Sigmoid colon (tissue), 4 donors: ENCODE data around the gene PHC3.

Experiments used
- EP300 ChIP-seq, 4 donors: sonication (generic); formaldehyde crosslinking; IDR thresholded peaks; one replicate each; pipeline ENCODE4 v1.6.1; 2017; ENCODE audit warnings: antibody characterized with exemption in 4 of 4
- POLR2A ChIP-seq, 2 donors: fragments of 450-650 bp; IDR thresholded peaks; one replicate each; pipeline ENCODE4 v1.6.1; 2016; ENCODE audit warnings: antibody characterized with exemption in 2 of 2, mild to moderate bottlenecking in 2 of 2, moderate library complexity in 2 of 2
- POLR2AphosphoS5 ChIP-seq, 4 donors: sonication (generic); formaldehyde crosslinking; IDR thresholded peaks; one replicate each; pipeline ENCODE4 v1.6.1; 2017; ENCODE audit warnings: antibody characterized with exemption in 4 of 4
- TF ChIP-seq, protein P1 (sequence below), 4 experiments: fragments of 450-650 bp in 3 of 4; fragments of 200-600 bp in 1 of 4; IDR thresholded peaks; one replicate each; pipeline ENCODE4 v1.5.1; 2016 to 2019; ENCODE audit warnings: antibody characterized with exemption in 4 of 4, mild to moderate bottlenecking in 3 of 4, moderate library complexity in 2 of 4

DNA sequence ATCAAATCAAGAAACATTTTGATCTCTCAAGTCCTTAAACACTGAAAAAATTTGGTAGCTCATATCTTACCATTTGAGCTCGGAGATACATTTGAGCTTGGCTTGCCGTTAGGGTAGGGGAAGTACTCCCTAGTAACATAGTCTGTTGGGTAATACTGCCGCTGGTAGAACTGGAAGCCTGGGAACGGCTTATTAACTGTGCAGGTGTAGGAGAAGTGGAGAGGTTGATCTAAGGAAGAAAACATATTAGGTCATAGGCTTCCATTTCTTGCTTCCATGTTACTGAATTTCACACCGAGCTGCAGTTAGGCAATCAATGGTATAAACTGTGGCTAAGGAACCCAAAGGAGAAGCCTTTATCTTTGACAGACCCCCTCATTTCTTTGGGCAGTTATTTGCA is 32.5 kb downstream of the PHC3 start:
- TF ChIP-seq POLR2A (IDR thresholded peaks at IDR 0.05) (no peak), POLR2AphosphoS5 (IDR thresholded peaks at IDR 0.05) (no peak), EP300 (IDR thresholded peaks at IDR 0.05) (no peak)
- TF ChIP-seq, protein P1, sequence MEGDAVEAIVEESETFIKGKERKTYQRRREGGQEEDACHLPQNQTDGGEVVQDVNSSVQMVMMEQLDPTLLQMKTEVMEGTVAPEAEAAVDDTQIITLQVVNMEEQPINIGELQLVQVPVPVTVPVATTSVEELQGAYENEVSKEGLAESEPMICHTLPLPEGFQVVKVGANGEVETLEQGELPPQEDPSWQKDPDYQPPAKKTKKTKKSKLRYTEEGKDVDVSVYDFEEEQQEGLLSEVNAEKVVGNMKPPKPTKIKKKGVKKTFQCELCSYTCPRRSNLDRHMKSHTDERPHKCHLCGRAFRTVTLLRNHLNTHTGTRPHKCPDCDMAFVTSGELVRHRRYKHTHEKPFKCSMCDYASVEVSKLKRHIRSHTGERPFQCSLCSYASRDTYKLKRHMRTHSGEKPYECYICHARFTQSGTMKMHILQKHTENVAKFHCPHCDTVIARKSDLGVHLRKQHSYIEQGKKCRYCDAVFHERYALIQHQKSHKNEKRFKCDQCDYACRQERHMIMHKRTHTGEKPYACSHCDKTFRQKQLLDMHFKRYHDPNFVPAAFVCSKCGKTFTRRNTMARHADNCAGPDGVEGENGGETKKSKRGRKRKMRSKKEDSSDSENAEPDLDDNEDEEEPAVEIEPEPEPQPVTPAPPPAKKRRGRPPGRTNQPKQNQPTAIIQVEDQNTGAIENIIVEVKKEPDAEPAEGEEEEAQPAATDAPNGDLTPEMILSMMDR (IDR thresholded peaks at IDR 0.05), result no peak
